ENCODE results near the gene TNRC6A.
A peak's percentile ranks its signal among the peaks of the same experiment; 100 is the strongest.
"Not testable (repeated sequence)": the region's sequence is repeated elsewhere in the genome, so short reads cannot be mapped to it uniquely, and the experiment has no call there.

TNRC6A gene

DNA sequence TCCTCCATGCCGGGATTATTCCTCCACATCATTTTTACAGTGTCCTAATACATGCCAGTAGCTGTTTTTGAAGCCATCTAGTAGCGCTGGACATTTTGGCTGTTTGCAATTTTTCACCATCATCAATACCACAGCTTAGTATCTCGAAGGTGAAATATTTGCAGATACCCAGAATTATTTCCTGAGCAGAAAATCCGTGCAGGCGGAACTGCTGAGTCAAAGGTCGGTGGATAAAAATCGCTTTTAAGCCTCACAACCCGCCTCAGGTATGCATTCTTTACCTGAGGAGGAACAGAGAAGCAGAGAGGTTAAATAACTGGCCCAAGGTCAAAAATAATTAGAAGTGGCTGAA is 584 bp upstream of the TNRC6A start:
- no peak for DNase-seq

DNA sequence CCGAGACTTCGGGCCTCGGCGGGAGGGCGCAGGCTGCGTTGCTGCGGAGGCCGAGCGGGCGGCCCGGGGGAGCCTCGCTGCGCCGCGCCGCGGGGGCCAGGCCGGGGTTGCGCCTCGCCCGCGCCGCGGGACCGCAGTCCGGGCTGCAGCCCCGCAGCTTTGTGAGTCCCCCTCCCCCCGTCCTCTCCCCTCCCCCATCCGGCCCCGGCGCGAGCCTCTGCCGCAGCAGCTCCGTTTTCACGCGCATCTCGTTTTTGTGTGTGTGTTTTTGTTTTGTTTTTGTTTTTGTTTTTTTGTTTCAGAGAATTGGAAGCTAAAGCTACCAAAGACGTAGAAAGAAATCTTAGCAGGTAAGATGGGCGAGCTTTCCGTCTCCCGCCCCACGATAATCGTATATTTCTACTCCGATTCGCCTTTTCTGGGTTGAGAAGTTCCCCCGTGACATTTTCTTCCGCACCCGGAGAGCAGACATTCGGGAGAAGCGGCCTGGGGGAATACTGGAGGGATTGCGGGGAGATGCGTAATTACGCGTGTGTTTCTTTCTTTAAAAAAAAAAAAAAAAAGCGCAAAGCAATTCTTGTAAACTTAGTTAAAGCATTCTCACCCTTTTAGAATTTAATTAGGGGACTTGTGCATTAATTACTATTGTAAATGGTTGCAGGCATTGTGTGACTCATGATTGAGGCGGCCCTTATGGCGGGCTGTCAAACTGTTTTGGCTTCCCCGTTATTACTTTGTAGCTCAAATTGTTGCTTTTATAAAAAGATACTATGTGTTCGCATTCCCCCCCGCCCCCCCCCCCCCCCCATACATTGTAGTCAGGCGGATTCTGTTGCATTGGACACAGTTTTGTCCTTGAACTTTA is 732 bp downstream of the TNRC6A start:
- DNase-seq = peak; percentile 35

GRCh38 chr16:24730914-24731313 is 1.5 kb downstream of the TNRC6A start:
- no peak for DNase-seq

- no peak for DNase-seq
Observed at GRCh38 chr16:24731722-24732419, 2.4 kb downstream of the TNRC6A start.

DNA sequence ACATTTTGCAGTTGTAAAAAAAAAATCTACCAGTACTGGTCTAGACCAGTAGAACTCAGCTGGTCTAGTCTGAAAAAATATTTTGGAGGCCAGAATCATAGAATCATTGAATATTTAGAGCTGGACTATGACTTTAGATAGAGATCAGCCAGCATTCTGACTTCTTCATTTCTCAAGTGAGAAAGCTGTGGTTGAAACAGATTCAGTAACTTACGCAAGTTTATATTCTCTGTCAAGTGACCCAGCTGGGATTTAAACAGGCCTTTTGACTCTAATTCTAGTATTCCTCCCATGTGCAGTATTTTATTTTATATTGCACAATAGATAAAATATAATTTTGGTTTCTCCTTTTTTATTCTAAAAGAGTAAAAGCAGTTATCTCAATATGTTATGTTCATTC is 4.9 kb downstream of the TNRC6A start:
- no peak for DNase-seq

- DNase-seq = no peak
Observed at GRCh38 chr16:24736758-24737157, 7.3 kb downstream of the TNRC6A start.

DNA sequence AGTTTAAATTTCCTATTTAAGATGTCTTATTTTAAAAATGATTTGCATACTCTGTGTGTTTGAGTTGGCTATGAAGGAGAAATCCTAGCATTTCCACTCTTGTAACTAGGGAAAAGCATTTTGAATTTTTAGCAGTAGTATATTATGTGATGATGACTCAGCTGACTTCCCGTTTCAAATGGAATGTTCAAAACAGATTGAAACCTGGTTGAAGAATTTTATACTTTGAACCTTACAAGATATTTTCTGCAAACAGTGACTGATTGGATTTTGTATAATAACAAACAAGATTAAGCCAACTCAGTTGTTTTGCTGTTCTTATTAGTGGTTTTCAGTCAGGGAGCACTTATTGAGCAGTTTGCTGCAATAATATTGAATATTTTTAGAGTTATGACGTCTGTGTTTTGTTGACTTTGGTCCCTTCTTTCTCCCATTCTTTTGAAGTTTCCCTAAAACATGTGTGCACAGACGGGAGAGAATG is 8.0 kb downstream of the TNRC6A start:
- no peak for DNase-seq

DNA sequence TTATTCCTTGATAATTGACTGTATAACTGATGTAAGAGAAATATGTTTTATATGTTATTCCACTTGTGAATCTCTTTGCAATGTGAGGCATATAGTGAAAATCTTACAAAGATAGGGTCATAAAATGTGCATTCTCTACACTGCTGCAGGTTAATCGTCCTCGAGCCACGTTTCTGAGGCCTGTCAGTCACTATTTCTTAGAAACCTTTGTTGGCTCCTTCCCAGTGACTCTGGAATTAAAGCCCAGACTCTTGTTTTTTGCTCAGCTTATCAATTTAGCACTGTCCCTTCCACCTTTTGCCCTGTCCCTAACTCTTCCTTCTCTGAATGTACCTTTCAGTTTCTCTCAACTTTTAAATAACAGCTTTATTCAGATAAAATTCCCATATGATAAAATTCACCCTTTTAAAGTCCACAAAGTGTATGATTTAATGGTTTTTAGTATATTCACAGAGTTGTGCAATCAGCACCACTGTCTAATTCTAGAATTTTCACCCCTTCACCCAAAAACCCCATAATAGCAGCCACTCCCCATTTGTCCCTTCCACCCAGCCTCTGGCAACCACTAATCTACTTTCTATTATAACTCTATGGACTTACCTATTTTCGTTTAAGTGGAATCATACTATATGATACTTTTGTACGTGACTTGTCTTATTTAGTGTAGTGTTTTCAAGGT is 8.6 kb downstream of the TNRC6A start:
- no peak for DNase-seq

DNA sequence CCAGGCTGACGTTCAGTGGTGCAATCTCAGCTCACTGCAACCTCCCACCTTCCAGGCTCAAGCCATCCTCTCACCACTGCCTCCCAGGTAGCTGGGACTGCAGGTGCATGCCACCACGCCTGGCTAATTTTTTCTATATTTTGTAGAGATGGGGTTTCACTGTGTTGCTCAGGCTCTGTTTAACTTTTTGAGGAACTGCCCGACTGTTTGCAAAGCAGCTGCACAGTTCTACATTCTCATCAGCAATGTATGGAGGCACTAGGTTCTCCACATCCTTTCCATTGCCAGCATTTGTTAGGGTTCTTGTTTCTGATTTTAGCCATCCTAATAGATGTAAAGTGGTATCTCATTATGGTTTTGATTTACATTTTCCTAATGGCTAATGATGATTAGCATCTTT is 9.4 kb downstream of the TNRC6A start:
- no peak for DNase-seq

GRCh38 chr16:24741862-24742261 is 12.4 kb downstream of the TNRC6A start:
- no peak for DNase-seq

GRCh38 chr16:24742610-24743009 is 13.2 kb downstream of the TNRC6A start:
- DNase-seq = not testable (repeated sequence)

DNA sequence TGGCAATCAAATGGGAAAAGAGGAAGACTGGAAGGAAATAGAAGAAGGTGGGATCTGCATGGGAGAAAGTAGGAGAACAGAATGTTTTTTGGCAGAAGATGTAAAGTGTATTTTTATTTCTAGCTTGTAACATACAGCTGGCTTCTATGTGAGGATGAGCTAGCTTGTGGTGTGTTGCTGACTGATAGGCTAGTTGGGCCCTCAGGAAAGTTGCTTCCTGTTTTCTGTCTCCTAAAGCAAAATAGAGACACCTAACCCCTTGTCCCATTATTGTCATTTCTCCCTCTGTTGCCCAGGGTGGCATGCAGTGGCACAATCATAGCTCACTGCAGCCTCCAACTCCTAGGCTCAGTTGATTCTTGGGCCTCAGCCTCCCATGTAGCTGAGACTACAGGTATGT is 15.9 kb downstream of the TNRC6A start:
- no peak for DNase-seq

- DNase-seq = no peak
Observed at GRCh38 chr16:24745791-24746190, 16.3 kb downstream of the TNRC6A start.

GRCh38 chr16:24747441-24747840 is 18.0 kb downstream of the TNRC6A start:
- DNase-seq = no peak

GRCh38 chr16:24748242-24748641 is 18.8 kb downstream of the TNRC6A start:
- DNase-seq = no peak

GRCh38 chr16:24749310-24749709 is 19.9 kb downstream of the TNRC6A start:
- DNase-seq = no peak

- DNase-seq = not testable (repeated sequence)
Observed at GRCh38 chr16:24749872-24750271, 20.4 kb downstream of the TNRC6A start.

DNA sequence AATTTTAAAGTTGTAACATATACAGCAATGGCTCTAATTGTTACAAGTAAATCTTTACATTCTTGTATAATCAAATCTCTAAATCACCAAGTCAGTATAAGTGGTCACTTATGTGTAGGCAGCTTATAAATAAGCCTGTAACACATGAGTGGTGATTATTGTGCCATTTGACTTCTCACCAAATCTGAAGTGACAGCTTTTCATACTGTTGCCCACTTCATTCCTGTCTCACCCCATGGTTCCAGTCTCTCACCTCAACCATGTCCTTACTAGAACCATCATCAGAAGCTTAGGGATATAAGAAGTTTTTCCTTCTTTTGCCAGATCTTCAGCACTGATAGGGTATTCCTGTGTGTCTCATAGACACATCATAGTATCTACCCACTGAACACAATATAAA is 23.5 kb downstream of the TNRC6A start:
- no peak for DNase-seq

GRCh38 chr16:24753437-24753836 is 24.0 kb downstream of the TNRC6A start:
- DNase-seq = no peak

GRCh38 chr16:24754543-24754942 is 25.1 kb downstream of the TNRC6A start:
- no peak for DNase-seq

DNA sequence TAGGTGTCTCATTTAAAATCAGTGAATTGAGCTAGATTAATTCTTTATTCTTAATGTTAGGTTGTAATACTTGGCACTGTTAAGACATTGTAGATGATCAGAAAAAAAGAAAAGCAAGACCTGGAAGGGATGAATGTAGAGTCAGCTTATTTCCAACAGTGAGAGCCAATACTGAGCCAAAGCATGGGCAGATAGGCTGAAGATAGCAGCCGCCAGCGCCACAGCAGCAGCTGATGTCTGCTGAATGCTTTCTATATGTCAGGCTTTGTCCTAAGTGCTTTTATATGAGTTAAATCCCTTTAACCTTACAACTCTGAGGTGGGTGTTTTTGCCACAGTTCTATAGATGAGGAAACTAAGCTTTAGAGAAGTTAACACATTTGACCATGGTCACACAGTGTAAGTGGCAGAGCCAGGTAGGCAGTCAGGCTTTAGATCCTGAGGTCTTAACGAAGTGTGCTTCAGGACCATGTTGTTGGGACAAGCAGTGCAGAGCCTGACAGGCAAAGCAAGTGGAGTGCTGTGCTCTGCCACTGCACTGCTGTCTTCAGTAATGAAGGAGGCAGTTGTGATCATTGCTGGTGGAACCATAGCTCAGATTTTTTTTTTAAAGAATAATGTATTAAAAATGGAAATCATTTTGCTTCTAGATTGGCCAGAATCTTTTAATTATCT is 25.9 kb downstream of the TNRC6A start:
- DNase-seq = no peak

DNA sequence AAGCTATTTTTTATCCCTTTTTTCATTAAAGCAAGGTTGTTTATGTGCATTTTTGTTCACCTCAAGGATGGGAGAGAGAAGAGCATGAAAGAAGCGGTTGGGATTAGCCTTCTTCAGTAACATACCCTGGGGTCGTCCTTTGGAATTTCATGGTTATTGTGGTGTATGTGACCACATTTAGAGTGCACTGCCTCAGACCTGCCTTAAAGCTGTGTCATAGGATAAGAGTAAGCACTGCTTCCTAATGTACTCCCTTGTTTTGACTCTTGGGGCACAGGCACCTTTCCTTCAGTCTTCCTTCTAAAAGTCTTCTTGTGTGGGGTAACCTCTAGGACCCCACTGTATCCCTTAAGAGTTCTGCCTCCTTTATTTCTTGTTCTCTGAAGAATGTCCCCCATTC is 28.9 kb downstream of the TNRC6A start:
- DNase-seq = no peak

GRCh38 chr16:24759006-24759405 is 29.6 kb downstream of the TNRC6A start:
- DNase-seq = no peak
